Cardiac ventricle fibroblast (primary cell): ENCODE data around the gene NFATC4. TPM values are rescaled to one million over a fixed set of nuclear protein-coding genes. Genes with fewer than 3 reads are reported as not detected.

Experiments used
- total RNA-seq: library from RNA; depleted of rRNA; stranded (reverse); fragments of >200 nt; gene quantifications from 2 replicates; pipeline ENCODE4 v1.2.3, GENCODE V29; 2015

Gene NFATC4
- total RNA-seq: 51.0 and 54.5 TPM in 2 replicates

GRCh38 chr14:24367514-24368211, at the start of gene NFATC4:
Gene NFATC4, plus strand, starts transcription at chr14:24368184. Its CDS starts 157 bp downstream, at chr14:24368341.

GRCh38 chr14:24334431-24335291, 33.3 kb upstream of the NFATC4 start, which contains the start of gene ADCY4:
Gene ADCY4, minus strand, starts transcription at chr14:24335071. Its CDS starts 419 bp downstream, at chr14:24334652.

GRCh38 chr14:24339284-24340151, 28.5 kb upstream of the NFATC4 start, which contains the start of gene RIPK3:
Gene RIPK3, minus strand, starts transcription at chr14:24339991. Its CDS starts 165 bp downstream, at chr14:24339826.

GRCh38 chr14:24398653-24399446, 30.9 kb downstream of the NFATC4 start, which contains the start of gene NYNRIN:
Gene NYNRIN, plus strand, starts transcription at chr14:24399003. Its CDS starts 244 bp downstream, at chr14:24399247.

Other genes starting within 250 kb of the NFATC4 start
- 0.20 TPM in 1 of 2 replicates, not detected in the other for gene FITM1, start 237.5 kb upstream of the NFATC4 start, total RNA-seq
- gene PSME1, start 232.0 kb upstream of the NFATC4 start, total RNA-seq: 123 and 136 TPM in 2 replicates
- 8.3 and 10.2 TPM in 2 replicates for gene EMC9, start 226.6 kb upstream of the NFATC4 start, total RNA-seq
- 52.9 and 82.8 TPM in 2 replicates for gene PSME2, start 221.6 kb upstream of the NFATC4 start, total RNA-seq
- 50.1 and 66.3 TPM in 2 replicates for gene RNF31, start 220.7 kb upstream of the NFATC4 start, total RNA-seq
- 30.3 and 35.5 TPM in 2 replicates for gene IRF9, start 206.9 kb upstream of the NFATC4 start, total RNA-seq
- 0.25 and 1.1 TPM in 2 replicates for gene REC8, start 196.1 kb upstream of the NFATC4 start, total RNA-seq
- gene IPO4, start 179.4 kb upstream of the NFATC4 start, total RNA-seq: 33.4 and 39.3 TPM in 2 replicates
- 73.6 and 75.1 TPM in 2 replicates for gene TM9SF1, start 172.7 kb upstream of the NFATC4 start, total RNA-seq
- not detected in 2 replicates for gene TSSK4, start 162.5 kb upstream of the NFATC4 start, total RNA-seq
- 31.4 and 43.9 TPM in 2 replicates for gene CHMP4A, start 154.7 kb upstream of the NFATC4 start, total RNA-seq
- gene MDP1, start 152.1 kb upstream of the NFATC4 start, total RNA-seq: 10.2 and 11.2 TPM in 2 replicates
- 96.5 and 125 TPM in 2 replicates for gene NEDD8, start 135.8 kb upstream of the NFATC4 start, total RNA-seq
- 49.8 and 65.4 TPM in 2 replicates for gene GMPR2, start 135.3 kb upstream of the NFATC4 start, total RNA-seq
- gene TINF2, start 125.6 kb upstream of the NFATC4 start, total RNA-seq: 22.0 and 32.4 TPM in 2 replicates
- gene TGM1, start 105.0 kb upstream of the NFATC4 start, total RNA-seq: 0.06 and 0.73 TPM in 2 replicates
- gene RABGGTA, start 96.6 kb upstream of the NFATC4 start, total RNA-seq: 13.7 and 17.5 TPM in 2 replicates
- gene DHRS1, start 68.4 kb upstream of the NFATC4 start, total RNA-seq: 10.7 and 26.9 TPM in 2 replicates
- gene NOP9, start 68.3 kb upstream of the NFATC4 start, total RNA-seq: 9.2 and 9.9 TPM in 2 replicates
- 1.7 and 1.8 TPM in 2 replicates for gene CIDEB, start 60.2 kb upstream of the NFATC4 start, total RNA-seq
- 1.9 and 2.6 TPM in 2 replicates for gene LTB4R2, start 58.0 kb upstream of the NFATC4 start, total RNA-seq
- 0.59 and 1.1 TPM in 2 replicates for gene LTB4R, start 56.7 kb upstream of the NFATC4 start, total RNA-seq
- 0.94 and 2.1 TPM in 2 replicates for gene ADCY4, start 33.1 kb upstream of the NFATC4 start, total RNA-seq
- gene RIPK3, start 28.2 kb upstream of the NFATC4 start, total RNA-seq: 1.1 and 2.2 TPM in 2 replicates
- 7.6 and 9.5 TPM in 2 replicates for gene NYNRIN, start 30.8 kb downstream of the NFATC4 start, total RNA-seq
- 6.6 and 15.3 TPM in 2 replicates for gene CBLN3, start 61.5 kb downstream of the NFATC4 start, total RNA-seq
- 25.8 and 30.0 TPM in 2 replicates for gene KHNYN, start 61.8 kb downstream of the NFATC4 start, total RNA-seq
- 16.9 and 19.3 TPM in 2 replicates for gene SDR39U1, start 74.6 kb downstream of the NFATC4 start, total RNA-seq
- not detected in 2 replicates for gene CMA1, start 140.1 kb downstream of the NFATC4 start, total RNA-seq
- gene CTSG, start 208.1 kb downstream of the NFATC4 start, total RNA-seq: not detected in 2 replicates
- gene GZMH, start 241.5 kb downstream of the NFATC4 start, total RNA-seq: not detected in 2 replicates